Prostate gland (tissue), 2 donors: Measurements from ENCODE around the gene METTL26. TPM values are rescaled to one million over a fixed set of nuclear protein-coding genes. Genes with fewer than 3 reads are reported as not detected.
A peak's percentile ranks its signal among the peaks of the same experiment; 100 is the strongest.

Source experiments
- DNase-seq: peaks from one replicate; pipeline ENCODE4 v3.0.0-alpha.2; 2019; ENCODE audit warnings: low spot score
- H3K27ac ChIP-seq, 2 donors: fragments of 200-600 bp; sonication (generic); 2 replicates each; pipeline ENCODE4 v1.5.1; 2017 to 2019
- H3K27me3 ChIP-seq: fragments of 200-600 bp; sonication (generic); replicated peaks from 2 replicates; pipeline ENCODE4 v1.5.1; 2019; ENCODE audit not compliant: insufficient read depth
- H3K36me3 ChIP-seq, 2 donors: fragments of 200-600 bp; sonication (generic); 1 replicate in 1 of 2; 2 replicates in 1 of 2; pipeline versions ENCODE4 v1.5.1 to v1.8.1; 2017 to 2019
- H3K4me1 ChIP-seq: fragments of 200-600 bp; sonication (generic); replicated peaks from 2 replicates; pipeline ENCODE4 v1.5.1; 2019
- H3K4me3 ChIP-seq, 2 donors: fragments of 200-600 bp; sonication (generic); 2 replicates each; pipeline ENCODE4 v1.5.1; 2017 to 2019
- H3K9me3 ChIP-seq: fragments of 200-600 bp; sonication (generic); 2 replicates; pipeline ENCODE4 v1.5.1; 2017
- CTCF ChIP-seq, 4 experiments: fragments of 200-600 bp in 2 of 4; fragments of 450-650 bp in 2 of 4; sonication (generic) in 2 of 4; IDR thresholded peaks; 1 replicate in 3 of 4; 2 replicates in 1 of 4; pipeline ENCODE4 v1.5.1; 2016 to 2019; ENCODE audit warnings: antibody characterized with exemption in 4 of 4, mild to moderate bottlenecking in 2 of 4, moderate library complexity in 2 of 4
- POLR2A ChIP-seq: fragments of 450-650 bp; IDR thresholded peaks from one replicate; pipeline ENCODE4 v1.6.1; 2016; ENCODE audit warnings: antibody characterized with exemption, mild to moderate bottlenecking
- POLR2AphosphoS5 ChIP-seq: sonication (generic); formaldehyde crosslinking; IDR thresholded peaks from one replicate; pipeline ENCODE4 v1.6.1; 2017; ENCODE audit warnings: antibody characterized with exemption
- WGBS: methylation state at CpG from one replicate; pipeline ENCODE4 v1.1.5; 2018; 5-methylcytosine and 5-hydroxymethylcytosine counted together
- intact Hi-C: fragments of 100-400 bp; cut with DNase I; formaldehyde crosslinking; loops from one replicate; pipeline ENCODE4 v1.14.2; 2022
- total RNA-seq, 2 donors: library from RNA; depleted of rRNA; stranded (reverse); fragments of >200 nt; gene quantifications; one replicate each; pipeline ENCODE4 v1.1.0, GENCODE V29; 2016

METTL26 gene
- total RNA-seq, 2 donors from 2014 or later: 179 to 207 TPM

GRCh38 chr16:679814-680624, 43.9 kb upstream of the METTL26 start, which contains the start of gene STUB1:
Gene STUB1 (plus strand): TSS chr16:680410. CDS start chr16:680526, 116 bp downstream.
- peak in 1 of 4 experiments; percentile 34 for TF ChIP-seq CTCF (IDR thresholded peaks at IDR 0.05)
- TF ChIP-seq POLR2A: no peak
- peak; percentile 37 for TF ChIP-seq POLR2AphosphoS5
- WGBS: 4% methylated on average over 69 of the region's 91 CpGs
- peak within 1 kb of the TSS; percentile 88 to 93 for H3K27ac ChIP-seq
- intact Hi-C loops: no loop called here
- no peaks in the 10 kb centered on the region for H3K27me3 ChIP-seq
- peak; percentile 84 for DNase-seq
- H3K9me3 ChIP-seq: no peaks in the 10 kb centered on the region
- peaks cover 7 to 10% of the 10 kb centered on the region in 2 donors for H3K36me3 ChIP-seq
- H3K4me1 ChIP-seq: peaks cover 22% of the 10 kb centered on the region
- peak within 1 kb of the TSS; percentile 69 to 82 for H3K4me3 ChIP-seq

- H3K4me1 ChIP-seq: peaks cover 17% of the 10 kb centered on the region
- intact Hi-C loops: no loop called here
- TF ChIP-seq POLR2AphosphoS5 (no peak), POLR2A (peak; percentile 10), CTCF (IDR thresholded peaks at IDR 0.05) (no peak)
These were observed 43.0 kb upstream of the METTL26 start for GRCh38 chr16:678858-679813.

GRCh38 chr16:678209-678857, 42.2 kb upstream of the METTL26 start:
- Histone ChIP-seq H3K4me1 (peaks cover 12% of the 10 kb centered on the region), H3K4me3 (no peak overlapping the region), H3K27ac (no peak overlapping the region), H3K36me3 (peaks cover 7 to 14% of the 10 kb centered on the region in 2 donors), H3K27me3 (no peaks in the 10 kb centered on the region), H3K9me3 (no peaks in the 10 kb centered on the region)
- TF ChIP-seq POLR2A: no peak
- TF ChIP-seq CTCF (IDR thresholded peaks at IDR 0.05): no peak
- no peak for TF ChIP-seq POLR2AphosphoS5
- intact Hi-C loops: no loop called here
- DNase-seq: no peak
- WGBS: 59% methylated on average over 21 of the region's 21 CpGs

More at GRCh38 chr16:678858-679813, 43.0 kb upstream of the METTL26 start:
- WGBS: 33% methylated on average over 31 of the region's 52 CpGs
- peak; percentile 68 for DNase-seq
- peak overlapping the region; percentile 25 to 82 for H3K4me3 ChIP-seq
- H3K9me3 ChIP-seq: no peaks in the 10 kb centered on the region
- H3K36me3 ChIP-seq: peaks cover 7 to 10% of the 10 kb centered on the region in 2 donors
- no peaks in the 10 kb centered on the region for H3K27me3 ChIP-seq
- H3K27ac ChIP-seq: peak overlapping the region; percentile 88 to 93

- no peak overlapping the region for H3K27ac ChIP-seq
- no peaks in the 10 kb centered on the region for H3K9me3 ChIP-seq
- H3K4me1 ChIP-seq: peaks cover 11% of the 10 kb centered on the region
- no peak for TF ChIP-seq POLR2AphosphoS5
- TF ChIP-seq CTCF (IDR thresholded peaks at IDR 0.05): no peak
- TF ChIP-seq POLR2A: no peak
- peaks cover 12 to 21% of the 10 kb centered on the region in 2 donors for H3K36me3 ChIP-seq
- H3K27me3 ChIP-seq: no peaks in the 10 kb centered on the region
- WGBS: 33% methylated on average over 55 of the region's 57 CpGs
- intact Hi-C loops: no loop called here
- H3K4me3 ChIP-seq: no peak overlapping the region
- DNase-seq: no peak
These were observed 41.4 kb upstream of the METTL26 start for GRCh38 chr16:677316-678190.
